Measurements from ENCODE around the gene CRIP3.

DNA sequence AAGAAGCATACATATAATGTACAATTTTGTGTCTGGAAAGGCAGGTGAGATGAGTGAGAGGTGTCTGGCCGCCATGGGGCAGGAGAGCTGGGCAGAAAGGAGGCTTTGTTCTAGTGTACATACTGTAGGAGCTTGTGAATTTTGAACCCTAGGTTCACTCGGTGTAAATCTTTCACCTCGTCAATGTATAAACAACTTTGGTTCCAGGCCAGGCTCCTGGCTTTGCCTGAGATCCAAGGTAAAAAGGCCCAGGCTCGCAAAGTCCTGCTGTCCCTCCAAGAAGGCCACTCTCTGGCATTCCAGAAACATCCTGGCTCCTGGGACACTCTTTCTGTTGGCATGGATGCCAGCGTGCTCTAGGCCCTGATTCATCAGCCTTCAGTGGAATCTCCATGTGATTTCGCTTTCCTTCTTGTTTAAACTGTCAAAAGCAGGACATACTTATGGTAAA lies 17.7 kb downstream of the CRIP3 start:
- TF ChIP-seq ETV6 (CRISPR knock-in tag; IDR thresholded peaks at IDR 0.05) (no peak), ZNF396 (CRISPR knock-in tag; IDR thresholded peaks at IDR 0.05; ENCODE audit: borderline replicate concordance) (no peak)
- TF ChIP-seq, protein P1, sequence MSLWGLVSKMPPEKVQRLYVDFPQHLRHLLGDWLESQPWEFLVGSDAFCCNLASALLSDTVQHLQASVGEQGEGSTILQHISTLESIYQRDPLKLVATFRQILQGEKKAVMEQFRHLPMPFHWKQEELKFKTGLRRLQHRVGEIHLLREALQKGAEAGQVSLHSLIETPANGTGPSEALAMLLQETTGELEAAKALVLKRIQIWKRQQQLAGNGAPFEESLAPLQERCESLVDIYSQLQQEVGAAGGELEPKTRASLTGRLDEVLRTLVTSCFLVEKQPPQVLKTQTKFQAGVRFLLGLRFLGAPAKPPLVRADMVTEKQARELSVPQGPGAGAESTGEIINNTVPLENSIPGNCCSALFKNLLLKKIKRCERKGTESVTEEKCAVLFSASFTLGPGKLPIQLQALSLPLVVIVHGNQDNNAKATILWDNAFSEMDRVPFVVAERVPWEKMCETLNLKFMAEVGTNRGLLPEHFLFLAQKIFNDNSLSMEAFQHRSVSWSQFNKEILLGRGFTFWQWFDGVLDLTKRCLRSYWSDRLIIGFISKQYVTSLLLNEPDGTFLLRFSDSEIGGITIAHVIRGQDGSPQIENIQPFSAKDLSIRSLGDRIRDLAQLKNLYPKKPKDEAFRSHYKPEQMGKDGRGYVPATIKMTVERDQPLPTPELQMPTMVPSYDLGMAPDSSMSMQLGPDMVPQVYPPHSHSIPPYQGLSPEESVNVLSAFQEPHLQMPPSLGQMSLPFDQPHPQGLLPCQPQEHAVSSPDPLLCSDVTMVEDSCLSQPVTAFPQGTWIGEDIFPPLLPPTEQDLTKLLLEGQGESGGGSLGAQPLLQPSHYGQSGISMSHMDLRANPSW (CRISPR knock-in tag; conservative IDR thresholded peaks at IDR 0.05; ENCODE audit: low read depth) = no peak
- TF ChIP-seq, protein P2, sequence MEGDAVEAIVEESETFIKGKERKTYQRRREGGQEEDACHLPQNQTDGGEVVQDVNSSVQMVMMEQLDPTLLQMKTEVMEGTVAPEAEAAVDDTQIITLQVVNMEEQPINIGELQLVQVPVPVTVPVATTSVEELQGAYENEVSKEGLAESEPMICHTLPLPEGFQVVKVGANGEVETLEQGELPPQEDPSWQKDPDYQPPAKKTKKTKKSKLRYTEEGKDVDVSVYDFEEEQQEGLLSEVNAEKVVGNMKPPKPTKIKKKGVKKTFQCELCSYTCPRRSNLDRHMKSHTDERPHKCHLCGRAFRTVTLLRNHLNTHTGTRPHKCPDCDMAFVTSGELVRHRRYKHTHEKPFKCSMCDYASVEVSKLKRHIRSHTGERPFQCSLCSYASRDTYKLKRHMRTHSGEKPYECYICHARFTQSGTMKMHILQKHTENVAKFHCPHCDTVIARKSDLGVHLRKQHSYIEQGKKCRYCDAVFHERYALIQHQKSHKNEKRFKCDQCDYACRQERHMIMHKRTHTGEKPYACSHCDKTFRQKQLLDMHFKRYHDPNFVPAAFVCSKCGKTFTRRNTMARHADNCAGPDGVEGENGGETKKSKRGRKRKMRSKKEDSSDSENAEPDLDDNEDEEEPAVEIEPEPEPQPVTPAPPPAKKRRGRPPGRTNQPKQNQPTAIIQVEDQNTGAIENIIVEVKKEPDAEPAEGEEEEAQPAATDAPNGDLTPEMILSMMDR (IDR thresholded peaks at IDR 0.05) = no peak
- TF ChIP-seq, protein P3, sequence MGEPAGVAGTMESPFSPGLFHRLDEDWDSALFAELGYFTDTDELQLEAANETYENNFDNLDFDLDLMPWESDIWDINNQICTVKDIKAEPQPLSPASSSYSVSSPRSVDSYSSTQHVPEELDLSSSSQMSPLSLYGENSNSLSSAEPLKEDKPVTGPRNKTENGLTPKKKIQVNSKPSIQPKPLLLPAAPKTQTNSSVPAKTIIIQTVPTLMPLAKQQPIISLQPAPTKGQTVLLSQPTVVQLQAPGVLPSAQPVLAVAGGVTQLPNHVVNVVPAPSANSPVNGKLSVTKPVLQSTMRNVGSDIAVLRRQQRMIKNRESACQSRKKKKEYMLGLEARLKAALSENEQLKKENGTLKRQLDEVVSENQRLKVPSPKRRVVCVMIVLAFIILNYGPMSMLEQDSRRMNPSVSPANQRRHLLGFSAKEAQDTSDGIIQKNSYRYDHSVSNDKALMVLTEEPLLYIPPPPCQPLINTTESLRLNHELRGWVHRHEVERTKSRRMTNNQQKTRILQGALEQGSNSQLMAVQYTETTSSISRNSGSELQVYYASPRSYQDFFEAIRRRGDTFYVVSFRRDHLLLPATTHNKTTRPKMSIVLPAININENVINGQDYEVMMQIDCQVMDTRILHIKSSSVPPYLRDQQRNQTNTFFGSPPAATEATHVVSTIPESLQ (CRISPR knock-in tag; IDR thresholded peaks at IDR 0.05) = no peak
- TF ChIP-seq, protein P4, sequence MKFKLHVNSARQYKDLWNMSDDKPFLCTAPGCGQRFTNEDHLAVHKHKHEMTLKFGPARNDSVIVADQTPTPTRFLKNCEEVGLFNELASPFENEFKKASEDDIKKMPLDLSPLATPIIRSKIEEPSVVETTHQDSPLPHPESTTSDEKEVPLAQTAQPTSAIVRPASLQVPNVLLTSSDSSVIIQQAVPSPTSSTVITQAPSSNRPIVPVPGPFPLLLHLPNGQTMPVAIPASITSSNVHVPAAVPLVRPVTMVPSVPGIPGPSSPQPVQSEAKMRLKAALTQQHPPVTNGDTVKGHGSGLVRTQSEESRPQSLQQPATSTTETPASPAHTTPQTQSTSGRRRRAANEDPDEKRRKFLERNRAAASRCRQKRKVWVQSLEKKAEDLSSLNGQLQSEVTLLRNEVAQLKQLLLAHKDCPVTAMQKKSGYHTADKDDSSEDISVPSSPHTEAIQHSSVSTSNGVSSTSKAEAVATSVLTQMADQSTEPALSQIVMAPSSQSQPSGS (CRISPR knock-in tag; IDR thresholded peaks at IDR 0.05; ENCODE audit: borderline replicate concordance, low read depth) = no peak
- TF ChIP-seq, protein P5, sequence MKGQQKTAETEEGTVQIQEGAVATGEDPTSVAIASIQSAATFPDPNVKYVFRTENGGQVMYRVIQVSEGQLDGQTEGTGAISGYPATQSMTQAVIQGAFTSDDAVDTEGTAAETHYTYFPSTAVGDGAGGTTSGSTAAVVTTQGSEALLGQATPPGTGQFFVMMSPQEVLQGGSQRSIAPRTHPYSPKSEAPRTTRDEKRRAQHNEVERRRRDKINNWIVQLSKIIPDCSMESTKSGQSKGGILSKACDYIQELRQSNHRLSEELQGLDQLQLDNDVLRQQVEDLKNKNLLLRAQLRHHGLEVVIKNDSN (CRISPR knock-in tag; IDR thresholded peaks at IDR 0.05) = no peak
- TF ChIP-seq, protein P6, sequence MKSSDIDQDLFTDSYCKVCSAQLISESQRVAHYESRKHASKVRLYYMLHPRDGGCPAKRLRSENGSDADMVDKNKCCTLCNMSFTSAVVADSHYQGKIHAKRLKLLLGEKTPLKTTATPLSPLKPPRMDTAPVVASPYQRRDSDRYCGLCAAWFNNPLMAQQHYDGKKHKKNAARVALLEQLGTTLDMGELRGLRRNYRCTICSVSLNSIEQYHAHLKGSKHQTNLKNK (CRISPR knock-in tag; IDR thresholded peaks at IDR 0.05) = no peak
- TF ChIP-seq, protein P7, sequence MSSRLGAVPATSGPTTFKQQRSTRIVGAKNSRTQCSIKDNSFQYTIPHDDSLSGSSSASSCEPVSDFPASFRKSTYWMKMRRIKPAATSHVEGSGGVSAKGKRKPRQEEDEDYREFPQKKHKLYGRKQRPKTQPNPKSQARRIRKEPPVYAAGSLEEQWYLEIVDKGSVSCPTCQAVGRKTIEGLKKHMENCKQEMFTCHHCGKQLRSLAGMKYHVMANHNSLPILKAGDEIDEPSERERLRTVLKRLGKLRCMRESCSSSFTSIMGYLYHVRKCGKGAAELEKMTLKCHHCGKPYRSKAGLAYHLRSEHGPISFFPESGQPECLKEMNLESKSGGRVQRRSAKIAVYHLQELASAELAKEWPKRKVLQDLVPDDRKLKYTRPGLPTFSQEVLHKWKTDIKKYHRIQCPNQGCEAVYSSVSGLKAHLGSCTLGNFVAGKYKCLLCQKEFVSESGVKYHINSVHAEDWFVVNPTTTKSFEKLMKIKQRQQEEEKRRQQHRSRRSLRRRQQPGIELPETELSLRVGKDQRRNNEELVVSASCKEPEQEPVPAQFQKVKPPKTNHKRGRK (CRISPR knock-in tag; IDR thresholded peaks at IDR 0.05; ENCODE audit: borderline replicate concordance) = no peak

Measured in WTC11 (cell line).